Cerebellar nuclear complex (tissue), 1 donor: ENCODE data around the gene IL19.
"Not testable (repeated sequence)": the region's sequence is repeated elsewhere in the genome, so short reads cannot be mapped to it uniquely, and the experiment has no call there.

Experiments used
- DNase-seq, 2 experiments: peaks; one replicate each; lab custom pipeline; 2025; lab: John Stamatoyannopoulos, UW

The IL19 gene

GRCh38 chr1:206776229-206776628 lies 5.7 kb downstream of the IL19 start:
- no peak for DNase-seq

- DNase-seq = no peak
These were observed 7.5 kb downstream of the IL19 start for GRCh38 chr1:206778031-206778430.

- not testable (repeated sequence) for DNase-seq
These were observed 8.3 kb downstream of the IL19 start for GRCh38 chr1:206778911-206779310.

GRCh38 chr1:206779638-206780037 lies 9.1 kb downstream of the IL19 start:
- DNase-seq = no peak

GRCh38 chr1:206782448-206782847 lies 11.9 kb downstream of the IL19 start:
- DNase-seq = no peak

GRCh38 chr1:206783506-206783905 lies 12.9 kb downstream of the IL19 start:
- no peak for DNase-seq

- no peak for DNase-seq
These were observed 13.9 kb downstream of the IL19 start for GRCh38 chr1:206784471-206784903.

GRCh38 chr1:206785182-206785765 lies 14.7 kb downstream of the IL19 start:
- DNase-seq = no peak

GRCh38 chr1:206786212-206786886 lies 15.8 kb downstream of the IL19 start:
- DNase-seq = no peak

- no peak for DNase-seq
These were observed 17.3 kb downstream of the IL19 start for GRCh38 chr1:206787891-206788290.

- no peak for DNase-seq
These were observed 18.0 kb downstream of the IL19 start for GRCh38 chr1:206788487-206789050.

GRCh38 chr1:206790502-206791250 lies 20.1 kb downstream of the IL19 start:
- no peak for DNase-seq

GRCh38 chr1:206792939-206793607 lies 22.5 kb downstream of the IL19 start:
- DNase-seq = no peak

- no peak for DNase-seq
These were observed 23.0 kb downstream of the IL19 start for GRCh38 chr1:206793620-206794019.

GRCh38 chr1:206794294-206794908 lies 23.8 kb downstream of the IL19 start:
- DNase-seq = no peak

- no peak for DNase-seq
These were observed 25.5 kb downstream of the IL19 start for GRCh38 chr1:206796116-206796515.

- no peak for DNase-seq
These were observed 26.4 kb downstream of the IL19 start for GRCh38 chr1:206796981-206797402.

GRCh38 chr1:206797534-206798383 lies 27.2 kb downstream of the IL19 start:
- DNase-seq = no peak

GRCh38 chr1:206798384-206798996 lies 27.9 kb downstream of the IL19 start:
- no peak for DNase-seq

GRCh38 chr1:206799311-206799710 lies 28.7 kb downstream of the IL19 start:
- DNase-seq = no peak
